HG02943 (cell line): Measurements from ENCODE around the gene PI4KA.
"Not testable (repeated sequence)": the region's sequence is repeated elsewhere in the genome, so short reads cannot be mapped to it uniquely, and the experiment has no call there.

ENCODE experiments used
- ATAC-seq: cut with Tn5 transposase; IDR thresholded peaks from one replicate; pipeline ENCODE4 v1.9.1; 2021; ENCODE audit warnings: mild to moderate bottlenecking, low read depth, moderate library complexity; ENCODE audit not compliant: unreplicated experiment

PI4KA gene

GRCh38 chr22:20852076-20852475 is 6.5 kb downstream of the PI4KA start:
- no peak for ATAC-seq

DNA sequence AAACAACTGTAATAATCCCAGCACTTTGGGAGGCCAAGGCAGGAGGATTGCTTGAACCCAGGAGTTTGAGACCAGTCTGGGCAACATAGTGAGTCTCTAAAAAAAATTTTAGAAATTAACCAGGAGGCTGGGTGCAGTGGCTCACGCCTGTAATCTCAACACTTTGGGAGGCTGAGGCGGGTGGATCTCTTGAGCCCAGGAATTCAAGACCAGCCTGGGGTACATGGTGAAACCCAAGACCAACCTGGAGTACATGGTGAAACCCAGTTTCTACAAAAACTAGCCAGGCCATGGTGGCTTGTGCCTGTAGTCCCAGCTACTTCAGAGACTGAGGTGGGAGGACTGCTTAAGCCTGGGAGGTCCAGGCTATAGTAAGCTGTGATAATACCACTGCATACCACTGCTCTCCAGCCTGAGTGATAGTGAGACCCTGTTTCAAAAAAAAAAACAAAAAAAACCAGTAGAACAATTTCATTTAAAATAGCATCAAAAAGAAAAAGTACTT is 11.2 kb downstream of the PI4KA start:
- no peak for ATAC-seq

DNA sequence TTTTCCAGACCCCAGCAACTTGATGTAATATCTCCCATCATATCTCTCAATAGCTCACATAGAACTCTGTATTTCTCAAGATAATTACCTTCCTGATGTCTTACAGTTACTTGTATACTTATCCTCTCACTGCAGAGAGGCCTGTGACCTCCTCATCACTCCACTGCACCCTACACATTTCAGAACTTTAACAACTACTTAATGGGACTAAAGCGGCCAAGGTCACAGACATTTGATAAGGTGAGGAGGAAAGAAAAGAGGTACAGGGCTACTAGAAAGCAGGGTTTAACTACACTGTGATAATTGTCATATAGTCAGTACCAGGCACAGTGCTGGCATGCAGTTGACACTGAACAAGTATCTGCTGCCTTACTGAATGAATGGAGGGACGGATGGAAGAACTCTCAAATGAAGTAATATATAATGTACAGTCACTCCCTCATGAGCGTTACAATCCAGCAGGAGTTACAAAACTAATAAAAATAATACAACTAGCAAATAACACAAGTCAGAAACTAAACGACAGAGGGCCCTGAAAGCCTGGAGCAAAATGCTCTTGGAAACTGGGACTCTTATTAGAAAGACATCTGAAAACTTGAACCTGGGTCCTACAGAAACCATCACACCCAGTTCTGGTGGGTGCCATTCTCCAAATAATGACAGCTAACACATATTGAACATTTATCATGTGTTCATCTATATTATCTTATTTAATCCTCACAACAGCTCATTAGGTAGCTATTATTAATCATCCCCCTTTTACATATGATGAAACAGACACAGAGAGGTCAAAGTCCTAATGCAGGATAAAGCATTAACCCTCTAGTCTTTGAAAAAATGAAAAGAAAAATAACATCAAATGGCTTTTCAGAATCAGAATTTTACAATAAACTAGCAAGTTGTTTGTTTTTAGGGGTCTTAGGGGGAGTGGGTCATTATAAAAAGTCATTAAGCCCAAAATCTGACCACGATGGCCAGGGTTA is 14.3 kb downstream of the PI4KA start:
- no peak for ATAC-seq

- no peak for ATAC-seq
Measured at GRCh38 chr22:20843501-20843900, 15.1 kb downstream of the PI4KA start.

- no peak for ATAC-seq
Measured at GRCh38 chr22:20840646-20841371, 17.8 kb downstream of the PI4KA start.

DNA sequence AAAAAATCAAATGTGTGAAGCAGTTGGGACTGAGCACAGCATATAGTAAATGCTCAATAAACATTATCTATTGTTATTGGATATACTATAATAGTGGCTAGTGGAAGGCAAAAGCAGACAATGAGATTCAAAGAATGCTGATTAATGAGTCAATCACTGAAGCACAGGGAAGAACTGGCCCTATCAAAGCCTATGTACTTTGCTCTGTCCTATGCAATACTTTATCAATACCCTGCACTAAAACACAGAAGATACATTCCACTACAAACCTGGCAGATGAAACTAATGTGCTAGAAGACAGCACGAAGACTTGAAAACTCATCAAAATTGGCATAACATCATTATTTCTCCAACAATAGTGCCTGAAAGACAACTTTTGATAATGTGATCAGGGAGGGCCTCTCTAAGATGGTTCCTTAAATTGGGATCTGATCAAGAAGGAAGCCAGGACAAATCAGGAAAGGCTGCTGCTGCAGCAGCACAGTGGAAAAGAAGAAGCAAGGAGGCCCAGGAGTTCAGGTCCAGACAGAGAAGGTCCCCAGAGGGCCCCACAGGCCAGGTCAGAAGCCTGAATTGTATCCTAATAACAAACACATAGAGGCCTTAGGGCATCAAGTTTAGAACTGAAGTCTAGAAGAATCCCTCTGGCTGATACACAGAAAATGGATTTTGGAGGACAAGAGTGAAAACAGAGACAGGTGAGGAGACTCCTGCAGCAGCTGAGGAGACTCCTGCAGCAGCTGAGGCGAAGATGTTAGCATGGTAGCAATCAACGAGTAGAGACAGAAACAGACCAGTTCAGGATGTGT is 18.6 kb downstream of the PI4KA start:
- no peak for ATAC-seq

DNA sequence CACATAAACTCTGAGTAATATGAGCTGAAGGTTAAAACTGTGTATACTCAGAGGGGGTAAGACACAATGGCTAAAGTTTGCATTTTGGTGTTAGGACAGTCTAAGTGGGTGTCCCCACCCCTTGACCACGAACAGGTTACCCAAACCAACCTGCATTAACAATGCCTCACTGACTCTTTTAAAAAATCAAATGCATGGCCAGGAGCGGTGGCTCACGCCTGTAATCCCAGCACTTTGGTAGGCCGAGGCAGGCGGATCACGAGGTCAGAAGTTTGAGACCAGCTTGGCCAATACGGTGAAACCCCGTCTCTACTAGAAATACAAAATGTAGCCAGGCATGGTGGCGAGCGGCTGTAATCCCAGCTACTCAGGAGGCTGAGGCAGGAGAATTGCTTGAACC is 19.3 kb downstream of the PI4KA start:
- ATAC-seq, result not testable (repeated sequence)

GRCh38 chr22:20836987-20837823 is 21.4 kb downstream of the PI4KA start:
- ATAC-seq, result no peak

DNA sequence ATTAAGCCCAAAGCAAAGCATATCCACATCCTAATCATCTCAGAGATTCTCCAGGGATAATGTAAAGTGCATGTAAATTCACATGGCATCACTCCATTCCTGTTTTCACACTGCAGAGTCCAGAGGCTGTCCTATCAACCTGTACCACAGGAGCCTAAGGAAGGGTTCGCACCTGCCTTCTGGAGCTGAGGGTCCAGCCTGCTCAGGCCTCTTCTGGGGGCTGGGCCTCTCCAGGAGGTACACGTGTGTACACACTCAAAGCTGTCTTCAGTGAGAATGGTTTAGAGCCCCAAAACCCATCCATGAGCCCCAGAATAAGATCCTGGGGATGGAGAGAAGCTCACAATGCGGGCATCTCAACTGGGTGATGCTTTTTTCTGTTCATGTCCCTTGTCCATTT is 23.9 kb downstream of the PI4KA start:
- no peak for ATAC-seq

- no peak for ATAC-seq
Measured at GRCh38 chr22:20834206-20834605, 24.4 kb downstream of the PI4KA start.

DNA sequence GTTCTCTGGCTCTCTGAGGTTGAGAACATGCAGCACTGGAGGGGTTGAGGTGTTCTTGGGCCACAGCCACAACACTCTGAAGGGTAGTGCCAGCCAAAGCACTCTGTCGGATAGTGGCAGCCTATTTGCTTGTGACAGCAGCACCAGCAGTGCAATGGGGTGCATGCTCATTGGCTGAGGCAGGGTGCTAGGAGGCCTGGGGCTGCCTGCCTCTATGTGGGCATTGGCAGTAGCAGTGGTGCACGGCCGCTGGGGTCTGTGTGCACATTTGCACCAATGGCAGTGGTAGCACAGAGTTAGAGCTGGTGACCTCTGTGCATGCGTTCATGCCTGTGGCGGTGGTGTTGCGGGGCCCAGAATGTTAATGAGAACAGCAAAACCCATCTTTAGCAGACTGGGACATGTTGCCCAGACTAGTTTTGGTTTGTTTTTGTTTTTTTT is 25.4 kb downstream of the PI4KA start:
- ATAC-seq, result no peak

DNA sequence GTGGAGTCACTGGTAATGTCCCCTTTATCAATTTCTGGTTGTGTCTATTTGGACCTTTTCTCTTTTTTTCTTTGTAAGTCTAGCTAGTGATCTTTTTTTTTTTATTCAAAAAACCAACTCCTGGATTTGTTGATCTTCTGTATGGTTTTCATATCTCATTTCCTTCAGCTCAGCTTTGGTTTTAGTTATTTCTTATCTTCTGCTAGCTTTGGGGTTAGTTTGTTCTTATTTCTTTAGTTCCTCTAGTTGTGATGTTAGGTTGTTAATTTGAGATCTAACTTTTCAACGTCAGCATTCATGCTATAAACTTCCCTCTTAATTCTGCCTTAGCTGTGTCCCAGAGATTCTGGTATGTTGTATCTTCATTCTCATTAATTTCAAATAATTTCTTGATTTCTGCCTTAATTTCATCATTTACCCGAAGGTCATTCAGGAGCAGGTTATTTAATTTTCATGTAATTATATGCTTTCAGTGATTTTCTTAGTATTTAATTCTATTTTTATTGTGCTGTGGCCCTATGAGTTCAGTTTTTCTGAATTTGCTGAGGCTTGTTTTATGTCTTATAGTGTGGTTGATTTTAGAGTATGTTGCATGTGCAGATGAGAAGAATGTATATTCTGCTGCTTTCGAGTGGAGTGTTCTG is 29.0 kb downstream of the PI4KA start:
- ATAC-seq, result no peak

DNA sequence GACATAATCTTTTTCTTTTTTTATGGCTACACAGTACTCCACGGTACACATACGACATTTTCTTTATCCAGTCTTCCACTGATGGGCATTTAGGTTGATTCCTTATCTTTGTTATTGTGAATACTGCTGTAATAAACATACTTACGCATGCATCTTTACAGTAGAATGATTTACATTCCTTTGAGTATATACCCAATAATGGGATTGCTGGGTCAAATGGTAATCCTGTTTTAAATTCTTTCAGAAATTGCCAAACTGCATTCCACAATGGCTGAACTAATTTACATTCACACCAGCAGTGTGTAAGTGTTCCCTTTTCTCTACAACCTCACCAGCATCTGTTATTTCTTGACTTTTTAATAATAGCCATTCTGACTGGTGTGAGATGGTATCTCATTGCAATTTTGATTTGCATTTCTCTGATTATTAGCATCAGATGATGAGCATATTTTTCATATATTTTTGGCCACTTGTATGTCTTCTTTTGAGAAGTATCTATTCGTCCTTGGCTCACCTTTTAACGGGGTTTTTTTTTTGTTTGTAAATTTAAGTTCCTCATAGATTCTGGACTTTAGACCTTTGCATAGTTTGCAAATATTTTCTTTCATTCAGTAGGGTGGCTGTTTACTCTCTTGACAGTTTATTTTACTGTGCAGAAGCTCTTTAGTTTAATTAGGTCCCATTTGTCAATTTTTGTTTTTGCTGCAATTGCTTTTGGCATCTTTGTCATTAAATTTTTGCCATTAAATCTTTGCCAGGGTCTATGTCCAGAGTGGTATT is 32.0 kb downstream of the PI4KA start:
- ATAC-seq, result not testable (repeated sequence)

- no peak for ATAC-seq
Measured at GRCh38 chr22:20825624-20826023, 33.0 kb downstream of the PI4KA start.

- not testable (repeated sequence) for ATAC-seq
Measured at GRCh38 chr22:20825216-20825615, 33.4 kb downstream of the PI4KA start.

DNA sequence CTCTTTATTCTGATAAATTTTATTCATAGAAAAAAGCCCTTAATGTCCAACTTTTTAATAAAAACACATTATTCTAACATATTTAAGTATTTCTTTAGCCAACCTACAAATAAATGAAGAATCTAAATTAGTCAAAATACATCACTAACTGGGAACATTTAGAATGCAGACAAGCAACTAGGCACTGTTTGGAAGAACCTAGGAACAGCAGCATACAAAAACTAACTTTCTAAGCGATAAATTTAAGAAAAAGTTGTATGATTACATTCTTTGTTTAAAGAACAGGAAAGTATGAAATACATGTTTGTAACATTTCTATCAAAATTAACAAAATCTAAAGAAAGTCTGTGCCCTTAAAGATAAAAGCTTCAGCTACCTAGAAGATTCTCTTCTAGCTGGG is 35.3 kb downstream of the PI4KA start:
- no peak for ATAC-seq

DNA sequence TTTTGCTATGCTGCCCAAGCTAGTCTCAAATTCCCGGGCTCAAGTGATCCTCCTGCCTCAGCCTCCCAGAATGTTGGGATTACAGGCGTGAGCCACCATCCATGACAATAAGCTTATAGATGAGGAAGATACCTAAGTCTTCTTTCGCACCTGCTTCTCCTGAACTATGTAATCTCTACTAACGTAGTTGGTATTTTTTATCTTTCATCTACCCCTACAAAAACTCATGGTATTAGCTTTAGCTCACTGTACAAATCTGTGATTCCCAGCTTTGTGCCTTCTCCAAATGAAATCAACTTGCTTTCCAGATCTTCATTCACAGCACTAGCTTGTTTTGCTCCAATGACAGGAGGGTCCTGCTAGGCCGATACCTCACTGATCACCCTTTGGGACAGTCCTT is 36.4 kb downstream of the PI4KA start:
- ATAC-seq, result no peak

GRCh38 chr22:20821717-20822239 is 36.8 kb downstream of the PI4KA start:
- ATAC-seq, result not testable (repeated sequence)
